Panc1 (cell line): ENCODE measurements around the gene MS4A18. TPM values are rescaled to one million over a fixed set of nuclear protein-coding genes. Genes with fewer than 3 reads are reported as not detected.
A peak's percentile ranks its signal among the peaks of the same experiment; 100 is the strongest.

Experiments used
- ATAC-seq: fragments of 200-7000 bp; cut with Tn5 transposase; 2 replicates; pipeline ENCODE4 v1.9.1; 2020; ENCODE audit warnings: mild to moderate bottlenecking, moderate library complexity
- BruUV-seq: library from RNA; stranded (reverse); fragments of 400-500 nt; replicated peaks from 2 replicates; lab custom pipeline; 2021; lab: Mats Ljungman, UMichigan
- CTCF ChIA-PET: fragments of 300-600 bp; sonication (Branson Sonifier 250); formaldehyde crosslinking; loops from one replicate; lab custom pipeline; 2022; ENCODE audit warnings: antibody characterized with exemption; lab: Charles Lee
- POLR2A ChIA-PET: fragments of 300-600 bp; sonication (Branson Sonifier 250); formaldehyde crosslinking; loops from one replicate; lab custom pipeline; 2022; ENCODE audit warnings: antibody characterized with exemption; lab: Charles Lee
- DNase-seq: peaks from one replicate; pipeline ENCODE4 v3.0.0-alpha.2; 2010; ENCODE audit warnings: low read depth, low spot score
- H3K27ac ChIP-seq: 2 replicates; pipeline ENCODE4 v1.5.1; 2011; ENCODE audit warnings: mild to moderate bottlenecking, low read length, inconsistent platforms
- H3K27me3 ChIP-seq: fragments of 200-500 bp; sonication (Bioruptor generic); 2 replicates; pipeline ENCODE4 v1.6.0; 2014; ENCODE audit warnings: low read length, inconsistent platforms; ENCODE audit not compliant: control insufficient read depth, insufficient read depth
- H3K36me3 ChIP-seq: fragments of 200-500 bp; sonication (Bioruptor generic); 2 replicates; pipeline ENCODE4 v1.5.1; 2014; ENCODE audit warnings: inconsistent platforms, mild to moderate bottlenecking, low read length, moderate library complexity; ENCODE audit not compliant: control insufficient read depth, insufficient read depth
- H3K4me1 ChIP-seq: 2 replicates; pipeline ENCODE4 v1.5.1; 2011; ENCODE audit warnings: inconsistent platforms, mild to moderate bottlenecking, low read length, moderate library complexity; ENCODE audit not compliant: control insufficient read depth, insufficient read depth
- H3K4me3 ChIP-seq, 2 experiments: 2 replicates each; pipeline ENCODE4 v1.5.1; 2011 to 2012; ENCODE audit warnings: low read depth in 2 of 2, low read length in 2 of 2, mild to moderate bottlenecking in 2 of 2, inconsistent platforms in 1 of 2, moderate library complexity in 1 of 2
- H3K9me3 ChIP-seq: fragments of 200-500 bp; sonication (Bioruptor generic); 2 replicates; pipeline ENCODE4 v1.5.1; 2014; ENCODE audit warnings: low read depth, mild to moderate bottlenecking, inconsistent platforms, low read length, moderate library complexity; ENCODE audit not compliant: control insufficient read depth, insufficient read depth
- POLR2AphosphoS5 ChIP-seq: IDR thresholded peaks from 2 replicates; pipeline ENCODE4 v1.6.1; 2012; ENCODE audit warnings: mild to moderate bottlenecking, low read depth, low read length, moderate library complexity
- TCF7L2 ChIP-seq: IDR thresholded peaks from 2 replicates; pipeline ENCODE4 v1.6.1; 2011; ENCODE audit warnings: mild to moderate bottlenecking, low read depth, low read length, inconsistent platforms
- in situ Hi-C: cut with HindIII; loops from 2 replicates; pipeline ENCODE4 v1.10.0; 2016; ENCODE audit warnings: low sequenced_read_pairs, low pct_unique_long_range_greater_than_20kb
- intact Hi-C: fragments of 100-400 bp; cut with micrococcal nuclease; formaldehyde crosslinking; loops from one replicate; pipeline ENCODE4 v1.10.0; 2022; ENCODE audit not compliant: unreplicated experiment
- total RNA-seq: library from RNA; stranded (reverse); gene quantifications from one replicate; pipeline ENCODE4 v1.2.1, GENCODE V29; 2021; ENCODE audit not compliant: unreplicated experiment
- TF ChIP-seq, protein P1 (sequence below): fragments of 450-650 bp; IDR thresholded peaks from 2 replicates; pipeline ENCODE4 v1.5.1; 2017; ENCODE audit warnings: mild to moderate bottlenecking
- TF ChIP-seq, protein P2 (sequence below), 2 experiments: IDR thresholded peaks; 2 replicates each; pipeline ENCODE4 v1.6.1; 2011 to 2012; ENCODE audit warnings: low read depth in 2 of 2, control low read depth in 1 of 2, low read length in 1 of 2, mild to moderate bottlenecking in 1 of 2, moderate library complexity in 1 of 2; ENCODE audit not compliant: insufficient read depth in 1 of 2

The MS4A18 gene
- total RNA-seq, 1 experiment from 2014 or later: not detected

DNA sequence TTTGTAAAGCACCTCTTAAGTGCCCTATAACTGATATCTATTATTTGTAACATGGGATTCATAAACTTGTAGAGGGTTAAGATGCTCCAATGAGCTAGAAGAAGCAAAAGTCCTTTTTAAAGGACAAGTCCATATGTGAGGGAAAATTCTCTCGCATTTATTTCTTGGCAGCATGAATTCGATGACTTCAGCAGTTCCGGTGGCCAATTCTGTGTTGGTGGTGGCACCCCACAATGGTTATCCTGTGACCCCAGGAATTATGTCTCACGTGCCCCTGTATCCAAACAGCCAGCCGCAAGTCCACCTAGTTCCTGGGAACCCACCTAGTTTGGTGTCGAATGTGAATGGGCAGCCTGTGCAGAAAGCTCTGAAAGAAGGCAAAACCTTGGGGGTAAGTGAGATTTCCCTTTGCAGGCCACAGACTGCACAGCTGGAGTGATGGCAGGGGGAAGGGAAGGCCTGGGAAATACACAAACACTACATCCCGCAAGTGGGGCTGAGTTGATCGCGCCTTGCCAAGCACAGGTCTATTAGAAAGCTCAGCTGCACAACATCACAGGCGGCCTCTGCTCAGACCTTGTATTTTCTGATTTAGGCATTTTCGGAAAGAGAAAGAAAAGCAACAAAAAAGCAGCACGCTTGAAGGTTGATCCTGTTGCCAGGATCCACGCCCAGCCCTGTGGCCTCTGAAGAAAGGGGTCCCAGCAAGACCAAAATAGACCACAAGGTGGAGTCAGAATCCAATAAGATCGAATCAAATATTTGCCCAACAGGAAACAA is 23.6 kb upstream of the MS4A18 start:
- DNase-seq: no peak
- in situ Hi-C loops: no loop called here
- ChIA-PET CTCF (no interaction called here), POLR2A (no interaction called here)
- Histone ChIP-seq H3K27me3 (no peaks in the 10 kb centered on the region; the same call in 1 of the 2 replicates), H3K36me3 (no peaks in the 10 kb centered on the region), H3K27ac (no peak overlapping the region), H3K9me3 (no peaks in the 10 kb centered on the region), H3K4me3 (no peak overlapping the region), H3K4me1 (no peaks in the 10 kb centered on the region)
- TF ChIP-seq, protein P1, sequence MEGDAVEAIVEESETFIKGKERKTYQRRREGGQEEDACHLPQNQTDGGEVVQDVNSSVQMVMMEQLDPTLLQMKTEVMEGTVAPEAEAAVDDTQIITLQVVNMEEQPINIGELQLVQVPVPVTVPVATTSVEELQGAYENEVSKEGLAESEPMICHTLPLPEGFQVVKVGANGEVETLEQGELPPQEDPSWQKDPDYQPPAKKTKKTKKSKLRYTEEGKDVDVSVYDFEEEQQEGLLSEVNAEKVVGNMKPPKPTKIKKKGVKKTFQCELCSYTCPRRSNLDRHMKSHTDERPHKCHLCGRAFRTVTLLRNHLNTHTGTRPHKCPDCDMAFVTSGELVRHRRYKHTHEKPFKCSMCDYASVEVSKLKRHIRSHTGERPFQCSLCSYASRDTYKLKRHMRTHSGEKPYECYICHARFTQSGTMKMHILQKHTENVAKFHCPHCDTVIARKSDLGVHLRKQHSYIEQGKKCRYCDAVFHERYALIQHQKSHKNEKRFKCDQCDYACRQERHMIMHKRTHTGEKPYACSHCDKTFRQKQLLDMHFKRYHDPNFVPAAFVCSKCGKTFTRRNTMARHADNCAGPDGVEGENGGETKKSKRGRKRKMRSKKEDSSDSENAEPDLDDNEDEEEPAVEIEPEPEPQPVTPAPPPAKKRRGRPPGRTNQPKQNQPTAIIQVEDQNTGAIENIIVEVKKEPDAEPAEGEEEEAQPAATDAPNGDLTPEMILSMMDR: peak; percentile 74
- no peak for TF ChIP-seq TCF7L2
- BruUV-seq: no TSS peak
- intact Hi-C loops: no loop called here
- ATAC-seq: peak; percentile 56; the same call in 1 of the 2 replicates

DNA sequence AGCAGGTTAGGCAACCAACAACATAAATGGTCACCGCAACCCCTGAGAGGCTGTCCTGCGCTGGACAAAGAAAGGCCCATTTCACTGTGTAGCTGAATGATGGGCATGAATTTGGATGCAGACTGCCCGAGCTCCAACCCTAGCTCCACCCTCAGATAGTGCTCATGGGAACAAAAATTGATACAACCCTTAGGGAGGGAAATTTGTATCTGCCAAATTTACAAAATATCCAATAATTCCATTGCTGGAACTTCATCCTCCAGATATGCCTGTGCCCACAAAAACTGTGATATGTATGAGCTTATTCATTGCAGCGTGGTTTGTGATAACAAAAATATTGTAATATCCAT is 23.1 kb upstream of the MS4A18 start:
- TF ChIP-seq, protein P1: peak; percentile 45
- TF ChIP-seq, protein P2, sequence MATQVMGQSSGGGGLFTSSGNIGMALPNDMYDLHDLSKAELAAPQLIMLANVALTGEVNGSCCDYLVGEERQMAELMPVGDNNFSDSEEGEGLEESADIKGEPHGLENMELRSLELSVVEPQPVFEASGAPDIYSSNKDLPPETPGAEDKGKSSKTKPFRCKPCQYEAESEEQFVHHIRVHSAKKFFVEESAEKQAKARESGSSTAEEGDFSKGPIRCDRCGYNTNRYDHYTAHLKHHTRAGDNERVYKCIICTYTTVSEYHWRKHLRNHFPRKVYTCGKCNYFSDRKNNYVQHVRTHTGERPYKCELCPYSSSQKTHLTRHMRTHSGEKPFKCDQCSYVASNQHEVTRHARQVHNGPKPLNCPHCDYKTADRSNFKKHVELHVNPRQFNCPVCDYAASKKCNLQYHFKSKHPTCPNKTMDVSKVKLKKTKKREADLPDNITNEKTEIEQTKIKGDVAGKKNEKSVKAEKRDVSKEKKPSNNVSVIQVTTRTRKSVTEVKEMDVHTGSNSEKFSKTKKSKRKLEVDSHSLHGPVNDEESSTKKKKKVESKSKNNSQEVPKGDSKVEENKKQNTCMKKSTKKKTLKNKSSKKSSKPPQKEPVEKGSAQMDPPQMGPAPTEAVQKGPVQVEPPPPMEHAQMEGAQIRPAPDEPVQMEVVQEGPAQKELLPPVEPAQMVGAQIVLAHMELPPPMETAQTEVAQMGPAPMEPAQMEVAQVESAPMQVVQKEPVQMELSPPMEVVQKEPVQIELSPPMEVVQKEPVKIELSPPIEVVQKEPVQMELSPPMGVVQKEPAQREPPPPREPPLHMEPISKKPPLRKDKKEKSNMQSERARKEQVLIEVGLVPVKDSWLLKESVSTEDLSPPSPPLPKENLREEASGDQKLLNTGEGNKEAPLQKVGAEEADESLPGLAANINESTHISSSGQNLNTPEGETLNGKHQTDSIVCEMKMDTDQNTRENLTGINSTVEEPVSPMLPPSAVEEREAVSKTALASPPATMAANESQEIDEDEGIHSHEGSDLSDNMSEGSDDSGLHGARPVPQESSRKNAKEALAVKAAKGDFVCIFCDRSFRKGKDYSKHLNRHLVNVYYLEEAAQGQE (IDR thresholded peaks at IDR 0.05; ENCODE audit: insufficient read depth in 1 of 2, low read depth in 2 of 2, low read length in 1 of 2): no peak
- ATAC-seq (no peak), DNase-seq (no peak)
- Histone ChIP-seq H3K9me3 (no peaks in the 10 kb centered on the region), H3K27ac (no peak overlapping the region), H3K27me3 (no peaks in the 10 kb centered on the region; the same call in 1 of the 2 replicates), H3K4me1 (no peaks in the 10 kb centered on the region), H3K4me3 (no peak overlapping the region), H3K36me3 (no peaks in the 10 kb centered on the region)
- POLR2A ChIA-PET: no interaction called here
- no TSS peak for BruUV-seq
- CTCF ChIA-PET: no interaction called here
- intact Hi-C loops (no loop called here), in situ Hi-C loops (no loop called here)

DNA sequence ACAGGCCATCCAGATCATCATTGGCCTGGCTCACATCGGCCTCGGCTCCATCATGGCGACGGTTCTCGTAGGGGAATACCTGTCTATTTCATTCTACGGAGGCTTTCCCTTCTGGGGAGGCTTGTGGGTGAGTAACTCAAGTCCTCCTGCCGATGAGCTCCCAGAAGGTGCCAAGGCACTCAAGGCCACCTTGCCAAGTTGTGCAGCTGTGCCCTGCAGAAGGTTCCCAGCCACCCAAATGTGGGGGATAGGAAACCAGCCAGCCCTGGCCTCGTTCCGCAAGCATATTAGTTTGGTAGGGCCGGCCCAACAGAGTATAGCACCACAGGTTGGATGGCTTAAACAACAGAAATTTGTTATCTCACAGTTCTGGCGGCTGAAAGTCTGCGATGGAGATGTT is 21.1 kb upstream of the MS4A18 start:
- no peaks in the 10 kb centered on the region for H3K36me3 ChIP-seq
- no peak for DNase-seq
- no peak overlapping the region for H3K27ac ChIP-seq
- ChIA-PET POLR2A (no interaction called here), CTCF (no interaction called here)
- no peak overlapping the region for H3K4me3 ChIP-seq
- in situ Hi-C loops: no loop called here
- ATAC-seq: no peak
- H3K4me1 ChIP-seq: no peaks in the 10 kb centered on the region
- intact Hi-C loops: no loop called here
- H3K9me3 ChIP-seq: no peaks in the 10 kb centered on the region
- peaks cover 7% of the 10 kb centered on the region; the same call in 1 of the 2 replicates for H3K27me3 ChIP-seq
- TF ChIP-seq, protein P1: no peak
- no peak for TF ChIP-seq TCF7L2
- no peak for TF ChIP-seq POLR2AphosphoS5
- no TSS peak for BruUV-seq
